Esophagus squamous epithelium (tissue), 5 donors: Measurements from ENCODE around the gene SEC16B. TPM values are rescaled to one million over a fixed set of nuclear protein-coding genes. Genes with fewer than 3 reads are reported as not detected.
A peak's percentile ranks its signal among the peaks of the same experiment; 100 is the strongest.

Experiments
- DNase-seq: peaks from one replicate; lab custom pipeline; 2025; lab: John Stamatoyannopoulos, UW
- H3K27ac ChIP-seq, 4 donors: fragments of 200-600 bp; sonication (generic); one replicate each; pipeline ENCODE4 v1.5.1; 2016 to 2019; ENCODE audit warnings: mild to moderate bottlenecking in 1 of 4
- H3K27me3 ChIP-seq, 4 donors: fragments of 200-600 bp; sonication (generic); 1 replicate in 3 of 4; 2 replicates in 1 of 4; pipeline versions ENCODE4 v1.5.1 to v1.6.0; 2017 to 2021; ENCODE audit warnings: antibody characterized with exemption in 1 of 4
- H3K36me3 ChIP-seq, 3 donors: fragments of 200-600 bp; sonication (generic); one replicate each; pipeline ENCODE4 v1.5.1; 2016 to 2019
- H3K4me1 ChIP-seq, 3 donors: fragments of 200-600 bp; sonication (generic); one replicate each; pipeline ENCODE4 v1.5.1; 2017 to 2019
- H3K4me3 ChIP-seq, 4 donors: fragments of 200-600 bp; sonication (generic); 1 replicate in 3 of 4; 2 replicates in 1 of 4; pipeline ENCODE4 v1.5.1; 2016 to 2019; ENCODE audit warnings: mild to moderate bottlenecking in 2 of 4, moderate library complexity in 1 of 4
- H3K9me3 ChIP-seq, 3 donors: fragments of 200-600 bp; sonication (generic); one replicate each; pipeline ENCODE4 v1.5.1; 2016 to 2019
- POLR2A ChIP-seq, 4 donors: fragments of 450-650 bp; IDR thresholded peaks; one replicate each; pipeline ENCODE4 v1.6.1; 2017; ENCODE audit warnings: antibody characterized with exemption in 4 of 4, mild to moderate bottlenecking in 4 of 4, moderate library complexity in 3 of 4
- WGBS, 2 donors: methylation state at CpG; one replicate each; pipeline ENCODE4 v1.1.5; 2018; 5-methylcytosine and 5-hydroxymethylcytosine counted together
- intact Hi-C: fragments of 100-400 bp; cut with DNase I; formaldehyde crosslinking; loops from one replicate; pipeline ENCODE4 v1.15.0; 2022
- total RNA-seq, 4 donors: library from RNA; depleted of rRNA; stranded (reverse); fragments of >200 nt; gene quantifications; one replicate each; pipeline ENCODE4 v1.1.0, GENCODE V29; 2016
- TF ChIP-seq, protein P1 (sequence below), 6 experiments: fragments of 450-650 bp in 4 of 6; fragments of 200-600 bp in 2 of 6; sonication (generic) in 2 of 6; IDR thresholded peaks; one replicate each; pipeline ENCODE4 v1.5.1; 2016 to 2019; ENCODE audit warnings: antibody characterized with exemption in 6 of 6, mild to moderate bottlenecking in 4 of 6, moderate library complexity in 4 of 6
- donor health status: DM: yes; HTN: yes; CAD: no.

Gene SEC16B
- total RNA-seq, 4 donors from 2014 or later: 0.61 to 2.1 (median 1.3) TPM

DNA sequence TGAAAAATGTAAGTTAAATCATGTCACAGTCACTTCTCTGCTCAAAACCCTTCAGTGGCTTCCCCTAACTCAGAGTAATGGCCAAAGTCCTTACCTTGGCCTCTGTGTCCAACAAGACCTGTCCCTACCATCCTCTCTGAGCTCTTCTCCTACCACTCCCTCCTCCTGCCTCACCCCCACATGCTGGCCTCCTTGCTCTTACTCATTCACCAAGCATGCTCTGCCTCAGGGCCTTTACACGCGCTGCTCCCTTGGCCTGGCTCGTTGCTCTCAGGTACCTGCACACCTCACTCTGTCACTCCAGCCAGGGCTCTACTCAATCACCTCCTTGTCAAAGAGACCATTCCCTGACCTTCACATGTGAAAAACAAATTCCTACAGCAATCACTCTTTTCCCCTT, 54.2 kb downstream of the SEC16B start:
- 39 to 47% methylated on average over 3 of the region's 3 CpGs for WGBS, 2 donors
- no peaks in the 10 kb centered on the region for H3K9me3 ChIP-seq
- H3K27ac ChIP-seq: no peak overlapping the region
- DNase-seq: no peak
- no peak for TF ChIP-seq POLR2A (IDR thresholded peaks at IDR 0.05)
- TF ChIP-seq, protein P1, sequence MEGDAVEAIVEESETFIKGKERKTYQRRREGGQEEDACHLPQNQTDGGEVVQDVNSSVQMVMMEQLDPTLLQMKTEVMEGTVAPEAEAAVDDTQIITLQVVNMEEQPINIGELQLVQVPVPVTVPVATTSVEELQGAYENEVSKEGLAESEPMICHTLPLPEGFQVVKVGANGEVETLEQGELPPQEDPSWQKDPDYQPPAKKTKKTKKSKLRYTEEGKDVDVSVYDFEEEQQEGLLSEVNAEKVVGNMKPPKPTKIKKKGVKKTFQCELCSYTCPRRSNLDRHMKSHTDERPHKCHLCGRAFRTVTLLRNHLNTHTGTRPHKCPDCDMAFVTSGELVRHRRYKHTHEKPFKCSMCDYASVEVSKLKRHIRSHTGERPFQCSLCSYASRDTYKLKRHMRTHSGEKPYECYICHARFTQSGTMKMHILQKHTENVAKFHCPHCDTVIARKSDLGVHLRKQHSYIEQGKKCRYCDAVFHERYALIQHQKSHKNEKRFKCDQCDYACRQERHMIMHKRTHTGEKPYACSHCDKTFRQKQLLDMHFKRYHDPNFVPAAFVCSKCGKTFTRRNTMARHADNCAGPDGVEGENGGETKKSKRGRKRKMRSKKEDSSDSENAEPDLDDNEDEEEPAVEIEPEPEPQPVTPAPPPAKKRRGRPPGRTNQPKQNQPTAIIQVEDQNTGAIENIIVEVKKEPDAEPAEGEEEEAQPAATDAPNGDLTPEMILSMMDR (IDR thresholded peaks at IDR 0.05): no peak
- no peak overlapping the region for H3K4me3 ChIP-seq
- H3K4me1 ChIP-seq: no peaks in the 10 kb centered on the region
- H3K36me3 ChIP-seq: no peaks in the 10 kb centered on the region
- no peaks in the 10 kb centered on the region for H3K27me3 ChIP-seq
- intact Hi-C loops: no loop called here

DNA sequence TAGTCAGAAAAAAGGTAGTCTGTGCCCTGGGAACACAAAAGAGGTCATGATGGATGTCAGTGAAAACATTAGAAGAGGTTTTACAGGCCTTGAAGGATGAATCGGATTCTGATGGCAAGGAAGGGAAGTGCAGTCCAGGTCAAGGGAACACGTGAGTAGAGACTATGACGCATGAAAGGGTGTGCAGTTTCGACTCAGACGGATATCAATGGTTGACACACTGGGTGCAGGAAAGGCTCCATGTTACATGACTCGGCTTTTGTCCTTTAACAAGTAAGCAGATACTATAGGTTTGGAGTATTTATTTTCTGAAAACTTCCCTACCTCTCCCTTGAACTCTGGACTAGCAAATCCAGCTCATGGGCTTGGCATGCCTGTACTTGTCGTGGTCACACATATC, 55.3 kb downstream of the SEC16B start:
- Histone ChIP-seq H3K4me1 (no peaks in the 10 kb centered on the region), H3K36me3 (no peaks in the 10 kb centered on the region), H3K27me3 (no peaks in the 10 kb centered on the region), H3K9me3 (no peaks in the 10 kb centered on the region), H3K27ac (no peak overlapping the region), H3K4me3 (no peak overlapping the region)
- TF ChIP-seq, protein P1 (IDR thresholded peaks at IDR 0.05): no peak
- TF ChIP-seq POLR2A (IDR thresholded peaks at IDR 0.05): no peak
- WGBS, 2 donors: 77 to 78% methylated on average over 7 of the region's 7 CpGs
- intact Hi-C loops: no loop called here
- no peak for DNase-seq

DNA sequence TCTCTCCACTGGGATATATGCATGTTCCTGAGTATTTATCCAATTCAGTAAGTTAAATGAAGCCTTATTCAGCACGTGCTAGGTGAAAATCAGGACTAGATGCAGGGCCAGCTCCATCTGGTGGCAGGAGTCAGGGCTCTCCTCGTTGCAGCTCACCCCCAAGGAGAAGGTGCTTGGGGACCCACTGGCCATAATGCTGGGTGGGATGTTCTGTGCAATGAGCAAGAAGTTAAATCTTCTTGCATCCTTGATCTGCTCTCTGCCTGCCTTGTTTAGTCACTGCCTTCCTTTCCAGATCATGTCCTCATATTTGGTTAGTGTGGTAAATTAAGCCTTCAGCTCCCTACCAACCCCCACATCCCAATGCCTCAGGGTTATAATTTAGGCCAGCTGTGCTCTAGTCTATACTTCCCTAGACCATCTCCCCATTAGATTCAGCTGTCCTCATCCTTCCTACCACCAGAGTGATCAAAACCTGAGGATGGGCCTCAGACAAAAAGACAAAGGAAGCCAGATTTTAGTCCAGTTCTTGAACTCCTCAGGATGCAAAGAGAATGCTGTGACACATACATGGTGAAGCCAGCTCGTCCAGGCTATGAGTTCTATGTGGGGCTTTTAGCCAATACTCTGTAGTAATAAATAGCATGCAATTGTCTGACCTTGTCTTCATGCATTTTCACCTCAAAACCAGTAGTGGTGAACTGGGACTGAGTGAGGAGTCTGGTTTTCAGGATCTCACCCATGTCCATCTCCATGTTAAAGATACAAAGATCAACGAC, 55.9 kb downstream of the SEC16B start:
- Histone ChIP-seq H3K9me3 (no peaks in the 10 kb centered on the region), H3K27ac (no peak overlapping the region), H3K27me3 (no peaks in the 10 kb centered on the region), H3K36me3 (no peaks in the 10 kb centered on the region), H3K4me1 (no peaks in the 10 kb centered on the region), H3K4me3 (no peak overlapping the region)
- WGBS, 2 donors: 26 to 42% methylated on average over 3 to 4 of the region's 4 CpGs
- intact Hi-C loops: no loop called here
- no peak for DNase-seq
- TF ChIP-seq POLR2A (IDR thresholded peaks at IDR 0.05): no peak
- TF ChIP-seq, protein P1 (IDR thresholded peaks at IDR 0.05): peak in 2 of 6 experiments; percentile 24 to 44

DNA sequence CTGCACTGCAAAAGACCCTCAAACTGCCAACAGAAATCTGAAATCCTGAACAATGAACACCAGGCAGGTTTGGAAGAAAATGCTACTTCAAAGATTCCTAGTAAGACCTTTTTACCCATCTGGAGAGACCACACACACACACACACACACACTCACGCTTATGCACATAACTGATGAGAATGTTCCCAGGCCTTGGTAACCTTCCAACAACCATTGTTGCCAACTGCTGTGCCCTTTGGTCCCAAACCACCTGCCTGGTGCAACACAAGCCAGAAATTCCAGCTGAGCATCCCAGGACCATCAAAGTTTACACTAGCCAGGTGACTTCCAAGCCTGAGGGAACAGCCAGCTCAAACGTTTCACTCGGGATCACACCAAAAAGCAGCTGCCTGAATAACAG, 56.9 kb downstream of the SEC16B start:
- TF ChIP-seq POLR2A (IDR thresholded peaks at IDR 0.05): no peak
- TF ChIP-seq, protein P1 (IDR thresholded peaks at IDR 0.05): no peak
- no peaks in the 10 kb centered on the region for H3K4me1 ChIP-seq
- H3K4me3 ChIP-seq: no peak overlapping the region
- H3K27me3 ChIP-seq: no peaks in the 10 kb centered on the region
- no peaks in the 10 kb centered on the region for H3K36me3 ChIP-seq
- 50 to 56% methylated on average over 1 of the region's 3 CpGs for WGBS, 2 donors
- intact Hi-C loops: no loop called here
- no peaks in the 10 kb centered on the region for H3K9me3 ChIP-seq
- no peak overlapping the region for H3K27ac ChIP-seq
- no peak for DNase-seq

DNA sequence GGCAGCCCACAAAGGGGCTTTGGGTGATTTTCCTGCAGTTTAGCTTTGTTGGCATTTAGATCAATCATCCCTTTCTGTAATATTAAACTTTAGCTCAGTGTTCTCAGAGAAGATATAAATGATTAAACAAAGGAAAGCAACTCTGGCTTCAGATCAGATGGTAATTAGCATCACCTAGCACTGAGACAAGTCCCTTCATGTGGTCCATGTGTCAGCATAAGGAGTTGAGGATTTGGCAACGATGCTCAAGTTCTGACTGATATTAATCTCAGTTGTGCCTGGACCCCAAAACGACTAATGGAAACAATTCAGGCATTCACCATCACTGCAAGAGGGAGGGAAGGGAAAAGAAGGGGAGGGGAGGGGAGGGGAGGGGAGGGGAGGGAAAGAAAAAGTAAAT, 60.4 kb downstream of the SEC16B start:
- Histone ChIP-seq H3K36me3 (no peaks in the 10 kb centered on the region), H3K9me3 (no peaks in the 10 kb centered on the region), H3K4me1 (peaks cover 0 to 6% (median 0%) of the 10 kb centered on the region in 3 donors), H3K27me3 (no peaks in the 10 kb centered on the region), H3K27ac (no peak overlapping the region), H3K4me3 (no peak overlapping the region)
- DNase-seq: no peak
- WGBS, 2 donors: 13 to 14% methylated on average over 2 of the region's 2 CpGs
- TF ChIP-seq, protein P1 (IDR thresholded peaks at IDR 0.05): no peak
- TF ChIP-seq POLR2A (IDR thresholded peaks at IDR 0.05): no peak
- intact Hi-C loops: no loop called here
